GM06990 (cell line): ENCODE measurements around the gene SEPSECS.
A peak's percentile ranks its signal among the peaks of the same experiment; 100 is the strongest.

ENCODE experiments used
- DNase-seq: peaks from one replicate; pipeline ENCODE4 v3.0.0-alpha.2; 2011; ENCODE audit not compliant: insufficient read length; ENCODE audit errors: extremely low read depth
- H3K27me3 ChIP-seq: replicated peaks from 2 replicates; pipeline ENCODE4 v1.6.0; 2011; ENCODE audit warnings: low read length; ENCODE audit not compliant: control insufficient read depth, insufficient read depth
- H3K36me3 ChIP-seq: 2 replicates; pipeline ENCODE4 v1.5.1; 2011; ENCODE audit warnings: low read length; ENCODE audit not compliant: control insufficient read depth, insufficient read depth
- H3K4me3 ChIP-seq: replicated peaks from 2 replicates; pipeline ENCODE4 v1.5.1; 2011; ENCODE audit warnings: low read depth, mild to moderate bottlenecking, control low read depth, low read length
- TF ChIP-seq, protein P1 (sequence below): IDR thresholded peaks from 2 replicates; pipeline ENCODE4 v1.5.1; 2011; ENCODE audit warnings: low read length, control low read depth, mild to moderate bottlenecking, inconsistent platforms; ENCODE audit not compliant: insufficient read depth, poor library complexity, severe bottlenecking

Gene SEPSECS

GRCh38 chr4:25162566-25162965, 2.3 kb upstream of the SEPSECS start:
- no peak overlapping the region for H3K4me3 ChIP-seq
- no peaks in the 10 kb centered on the region for H3K27me3 ChIP-seq
- no peak for DNase-seq
- TF ChIP-seq, protein P1, sequence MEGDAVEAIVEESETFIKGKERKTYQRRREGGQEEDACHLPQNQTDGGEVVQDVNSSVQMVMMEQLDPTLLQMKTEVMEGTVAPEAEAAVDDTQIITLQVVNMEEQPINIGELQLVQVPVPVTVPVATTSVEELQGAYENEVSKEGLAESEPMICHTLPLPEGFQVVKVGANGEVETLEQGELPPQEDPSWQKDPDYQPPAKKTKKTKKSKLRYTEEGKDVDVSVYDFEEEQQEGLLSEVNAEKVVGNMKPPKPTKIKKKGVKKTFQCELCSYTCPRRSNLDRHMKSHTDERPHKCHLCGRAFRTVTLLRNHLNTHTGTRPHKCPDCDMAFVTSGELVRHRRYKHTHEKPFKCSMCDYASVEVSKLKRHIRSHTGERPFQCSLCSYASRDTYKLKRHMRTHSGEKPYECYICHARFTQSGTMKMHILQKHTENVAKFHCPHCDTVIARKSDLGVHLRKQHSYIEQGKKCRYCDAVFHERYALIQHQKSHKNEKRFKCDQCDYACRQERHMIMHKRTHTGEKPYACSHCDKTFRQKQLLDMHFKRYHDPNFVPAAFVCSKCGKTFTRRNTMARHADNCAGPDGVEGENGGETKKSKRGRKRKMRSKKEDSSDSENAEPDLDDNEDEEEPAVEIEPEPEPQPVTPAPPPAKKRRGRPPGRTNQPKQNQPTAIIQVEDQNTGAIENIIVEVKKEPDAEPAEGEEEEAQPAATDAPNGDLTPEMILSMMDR, result no peak
- H3K36me3 ChIP-seq, result no peaks in the 10 kb centered on the region; the same call in 1 of the 2 replicates

DNA sequence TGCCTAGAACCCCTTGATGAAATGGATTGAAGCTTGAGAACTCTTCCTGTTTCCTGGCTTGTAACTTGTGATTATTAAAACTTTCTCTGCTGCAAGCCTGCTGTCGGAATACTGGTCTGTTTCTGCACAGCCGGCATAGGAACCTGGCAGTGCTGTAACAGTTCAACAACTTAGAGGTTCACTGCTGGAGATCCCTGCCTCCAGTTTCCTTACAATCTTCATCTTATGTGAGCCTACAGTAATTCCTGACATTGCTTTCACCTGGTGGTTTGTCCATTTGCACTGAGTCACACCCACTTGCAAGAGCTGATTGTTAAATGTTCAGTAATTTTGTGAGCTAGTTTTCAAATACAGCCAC, 1.3 kb upstream of the SEPSECS start:
- H3K4me3 ChIP-seq, result peak overlapping the region; percentile 95
- TF ChIP-seq, protein P1, result no peak
- H3K27me3 ChIP-seq, result no peaks in the 10 kb centered on the region
- H3K36me3 ChIP-seq, result no peaks in the 10 kb centered on the region; the same call in 1 of the 2 replicates
- no peak for DNase-seq

GRCh38 chr4:25160714-25161592, 704 bp upstream of the SEPSECS start:
- Histone ChIP-seq H3K36me3 (no peaks in the 10 kb centered on the region; the same call in 1 of the 2 replicates), H3K4me3 (peak overlapping the region; percentile 95), H3K27me3 (no peaks in the 10 kb centered on the region)
- TF ChIP-seq, protein P1, result no peak
- no peak for DNase-seq

- Histone ChIP-seq H3K4me3 (peak overlapping the region; percentile 95), H3K27me3 (no peaks in the 10 kb centered on the region), H3K36me3 (no peaks in the 10 kb centered on the region)
- TF ChIP-seq, protein P1, result no peak
- DNase-seq, result no peak
These were observed 1.4 kb downstream of the SEPSECS start for GRCh38 chr4:25158817-25159216.

GRCh38 chr4:25157081-25157480, 3.2 kb downstream of the SEPSECS start:
- TF ChIP-seq, protein P1, result no peak
- H3K4me3 ChIP-seq, result no peak overlapping the region
- no peak for DNase-seq
- no peaks in the 10 kb centered on the region for H3K36me3 ChIP-seq
- H3K27me3 ChIP-seq, result no peaks in the 10 kb centered on the region
